Heart left ventricle (tissue), 16 donors: ENCODE data around the gene RTTN. TPM values are rescaled to one million over a fixed set of nuclear protein-coding genes. Genes with fewer than 3 reads are reported as not detected.

ENCODE experiments used
- ATAC-seq, 4 donors: fragments of 200-7000 bp; cut with Tn5 transposase; one replicate each; pipeline ENCODE4 v1.9.1; 2020 to 2022; ENCODE audit warnings: moderate library complexity in 4 of 4, mild to moderate bottlenecking in 3 of 4, moderate number of reproducible peaks in 1 of 4
- DNase-seq, 5 donors: peaks; one replicate each; pipeline ENCODE4 v3.0.0-alpha.2; 2020
- H3K27ac ChIP-seq, 12 donors: fragments of 200-600 bp; sonication (generic) in 4 of 12; one replicate each; pipeline versions ENCODE4 v1.5.0 to v1.8.0; 2016 to 2022; ENCODE audit warnings: mild to moderate bottlenecking in 2 of 12
- H3K27me3 ChIP-seq, 9 donors: fragments of 200-600 bp; sonication (generic) in 2 of 9; one replicate each; pipeline versions ENCODE4 v1.5.1 to v1.8.0; 2016 to 2022; ENCODE audit warnings: mild to moderate bottlenecking in 3 of 9
- H3K36me3 ChIP-seq, 9 donors: fragments of 200-600 bp; sonication (generic) in 2 of 9; one replicate each; pipeline versions ENCODE4 v1.5.0 to v1.8.0; 2018 to 2022; ENCODE audit warnings: mild to moderate bottlenecking in 2 of 9
- H3K4me1 ChIP-seq, 12 donors: fragments of 200-600 bp; sonication (generic) in 4 of 12; one replicate each; pipeline versions ENCODE4 v1.5.0 to v1.8.0; 2016 to 2022; ENCODE audit warnings: mild to moderate bottlenecking in 3 of 12
- H3K4me3 ChIP-seq, 12 donors: fragments of 200-600 bp; sonication (generic) in 4 of 12; one replicate each; pipeline versions ENCODE4 v1.5.0 to v1.8.0; 2017 to 2022; ENCODE audit warnings: mild to moderate bottlenecking in 9 of 12, moderate library complexity in 4 of 12
- H3K9me3 ChIP-seq, 12 donors: fragments of 200-600 bp; sonication (generic) in 4 of 12; one replicate each; pipeline versions ENCODE4 v1.5.0 to v1.8.0; 2016 to 2022; ENCODE audit warnings: mild to moderate bottlenecking in 1 of 12
- CTCF ChIP-seq, 12 donors: fragments of 200-600 bp; sonication (generic) in 4 of 12; IDR thresholded peaks; one replicate each; pipeline versions ENCODE4 v1.5.0 to v1.8.0; 2018 to 2022; ENCODE audit warnings: antibody characterized with exemption in 12 of 12, mild to moderate bottlenecking in 5 of 12
- POLR2A ChIP-seq, 2 donors: fragments of 450-650 bp; IDR thresholded peaks; one replicate each; pipeline ENCODE4 v1.6.1; 2017; ENCODE audit warnings: antibody characterized with exemption in 2 of 2, mild to moderate bottlenecking in 2 of 2, moderate library complexity in 2 of 2
- WGBS, 4 donors: extraction: QIAGEN DNeasy Blood & Tissue Kit in 2 of 4; methylation state at CpG; one replicate each; pipeline versions ENCODE4 v1.1.5 to v1.1.7; 2013 to 2018; 5-methylcytosine and 5-hydroxymethylcytosine counted together
- intact Hi-C, 10 donors: fragments of 100-400 bp; cut with DNase I; formaldehyde crosslinking; loops; one replicate each; pipeline versions ENCODE4 v1.11.1 to v1.14.2; 2022
- polyA plus RNA-seq, 2 donors: library from polyadenylated mRNA; stranded (reverse); fragments of 200-250 nt; gene quantifications; one replicate each; pipeline ENCODE4 v1.2.3, GENCODE V29; 2013
- total RNA-seq, 9 donors: library from RNA; depleted of rRNA in 2 of 9; stranded (reverse); fragments of >200 nt in 2 of 9; fragmentation: NEBNext Ultra II Directional in 3 of 9; extraction: Animal tissue kit (Norgen Biotek cat#: 25700) in 3 of 9; gene quantifications; one replicate each; pipeline versions ENCODE4 v1.1.0 to v1.2.4, GENCODE V29; 2016 to 2023
- donor health status: ischemic (EF 13 %, LVEDD 7.1; RV severe dilation, severe dysfunction).
- donor health status: healthy with polysubstance abuse.
- donor health status: DM: no; HTN: yes; CAD: no.
- donor health status: DM: no; HTN: no; CAD: no.
- donor health status: ischemic (EF 25% LVEDD 6.9; RV normal size, moderate dysfunction).
- donor health status: ischemic (EF 25% LVEDD 5.7; RV mildly dilated, moderate dysfunction).
- donor health status: healthy.
- donor health status: DM: yes; HTN: yes; CAD: no.
- donor health status: ischemic (EF 35%, LVEDD 5.7; RV mildly dilated, moderate dysfunction).
- donor health status: nonischemic (EF 11% LVEDD 7.7; RV severe dilation, severe dysfunction).
- donor health status: DM: yes; HTN: yes; CAD: no.
- donor health status: PGD.
- donor health status: ischemic (EF 29% LVEDD 5.4; RV normal size, mild dysfunction).
- donor health status: nonischemic (EF 23%, LVEDD 6.1; RV moderate dilation, normal function).

Gene RTTN
- total and polyA plus RNA-seq, 11 donors = 5.8 to 14.3 (median 8.1) TPM

DNA sequence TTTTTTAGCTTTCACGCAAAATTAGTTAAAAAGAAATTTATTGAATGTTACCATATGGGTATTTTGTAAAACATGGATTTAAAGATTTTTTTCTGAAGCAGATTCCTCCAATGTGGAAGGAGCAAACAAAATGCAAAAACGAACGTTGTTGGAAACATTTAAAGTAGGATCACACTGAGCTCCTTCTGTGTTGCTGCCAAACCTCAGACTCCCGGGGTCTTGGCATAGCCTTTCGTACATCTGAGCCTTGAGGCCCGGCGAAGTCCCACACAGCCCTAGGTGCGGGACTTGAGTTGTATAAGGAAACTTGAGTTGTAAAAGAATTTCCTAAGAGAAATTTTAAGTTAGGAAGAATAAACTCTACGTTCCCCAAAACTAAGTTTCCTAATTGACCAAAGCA, 205.8 kb downstream of the RTTN start:
- Histone ChIP-seq H3K4me1 (peaks cover 0 to 46% (median 20%) of the 10 kb centered on the region in 12 donors), H3K27me3 (no peaks in the 10 kb centered on the region), H3K9me3 (no peaks in the 10 kb centered on the region), H3K36me3 (peaks cover 0 to 9% (median 0%) of the 10 kb centered on the region in 9 donors), H3K27ac (peak overlapping the region in 4 of 12 donors; percentile 38 to 86 (median 68)), H3K4me3 (no peak overlapping the region)
- TF ChIP-seq POLR2A (IDR thresholded peaks at IDR 0.05) (no peak), CTCF (IDR thresholded peaks at IDR 0.05) (no peak)
- intact Hi-C loops = loop anchor here in 3 of 10 donors (5.0 to 10.0 kb wide), 3 partner anchors 48 to 55 kb away; partner anchors contain the start of gene CD226 (in 1 of the 3)
- 75 to 83% (median 76%) methylated on average over 9 of the region's 9 CpGs for WGBS, 4 donors
- ATAC-seq = no peak
- DNase-seq = no peak

GRCh38 chr18:69998523-69998987, 206.9 kb downstream of the RTTN start:
- H3K27me3 ChIP-seq = no peaks in the 10 kb centered on the region
- H3K27ac ChIP-seq = peak overlapping the region in 11 of 12 donors; percentile 17 to 86 (median 57)
- peaks cover 0 to 35% (median 15%) of the 10 kb centered on the region in 12 donors for H3K4me1 ChIP-seq
- TF ChIP-seq CTCF (IDR thresholded peaks at IDR 0.05) (no peak), POLR2A (IDR thresholded peaks at IDR 0.05) (no peak)
- peaks cover 0 to 9% (median 0%) of the 10 kb centered on the region in 9 donors for H3K36me3 ChIP-seq
- DNase-seq (peak in 4 of 5 donors; percentile 30 to 62 (median 48)), ATAC-seq (peak; percentile 91 to 93 (median 92))
- H3K4me3 ChIP-seq = no peak overlapping the region
- no peaks in the 10 kb centered on the region for H3K9me3 ChIP-seq
- intact Hi-C loops = loop anchor here in 1 of 10 donors (5.0 kb wide), 1 partner anchor 51 kb away; the partner anchor contains the start of gene CD226

GRCh38 chr18:69996951-69997798, 208.3 kb downstream of the RTTN start:
- 75 to 77% (median 76%) methylated on average over 7 of the region's 7 CpGs for WGBS, 4 donors
- TF ChIP-seq POLR2A (IDR thresholded peaks at IDR 0.05) (no peak), CTCF (IDR thresholded peaks at IDR 0.05) (no peak)
- DNase-seq (no peak), ATAC-seq (no peak)
- Histone ChIP-seq H3K36me3 (peaks cover 0 to 9% (median 0%) of the 10 kb centered on the region in 9 donors), H3K4me3 (no peak overlapping the region), H3K27ac (peak overlapping the region in 5 of 12 donors; percentile 57 to 86 (median 68)), H3K27me3 (no peaks in the 10 kb centered on the region), H3K9me3 (no peaks in the 10 kb centered on the region), H3K4me1 (peaks cover 0 to 35% (median 15%) of the 10 kb centered on the region in 12 donors)
- intact Hi-C loops = loop anchor here in 1 of 10 donors (5.0 kb wide), 1 partner anchor 50 kb away; the partner anchor contains the start of gene CD226

DNA sequence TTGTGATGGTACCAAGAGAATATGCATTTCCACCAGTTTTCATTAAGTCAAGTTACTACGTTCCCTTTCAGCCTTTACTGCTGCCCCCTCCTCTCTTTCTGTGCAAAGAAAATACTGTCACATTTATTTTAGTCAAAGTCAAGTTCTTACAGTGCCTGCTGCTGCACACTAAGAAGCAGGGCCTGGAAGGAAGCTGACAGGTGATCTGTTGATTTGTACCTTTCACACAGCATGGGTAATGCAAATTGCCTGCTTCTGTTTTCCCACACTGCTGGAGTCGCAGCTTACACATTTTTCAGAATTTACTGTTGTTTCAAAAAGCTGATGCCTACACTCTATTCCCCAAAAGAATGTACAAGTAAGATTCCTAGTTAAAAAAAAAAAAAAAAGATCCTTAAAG, 209.1 kb downstream of the RTTN start:
- H3K4me1 ChIP-seq = peaks cover 0 to 35% (median 15%) of the 10 kb centered on the region in 12 donors
- no peak overlapping the region for H3K27ac ChIP-seq
- no peak for DNase-seq
- intact Hi-C loops = loop anchor here in 1 of 10 donors (5.0 kb wide), 1 partner anchor 49 kb away; the partner anchor contains the start of gene CD226
- ATAC-seq = no peak
- TF ChIP-seq CTCF (IDR thresholded peaks at IDR 0.05) (no peak), POLR2A (IDR thresholded peaks at IDR 0.05) (no peak)
- no peaks in the 10 kb centered on the region for H3K27me3 ChIP-seq
- H3K36me3 ChIP-seq = peaks cover 0 to 3% (median 0%) of the 10 kb centered on the region in 9 donors
- peaks cover 0 to 5% (median 0%) of the 10 kb centered on the region in 12 donors for H3K9me3 ChIP-seq
- WGBS, 4 donors = 73 to 88% (median 79%) methylated on average over 2 of the region's 2 CpGs
- no peak overlapping the region for H3K4me3 ChIP-seq
